GM19238 (cell line): ENCODE measurements around the gene CFAP74.
"Not testable (repeated sequence)": the region's sequence is repeated elsewhere in the genome, so short reads cannot be mapped to it uniquely, and the experiment has no call there.

Source experiments
- DNase-seq: peaks from one replicate; pipeline ENCODE4 v3.0.0; 2011; ENCODE audit warnings: low spot score; ENCODE audit not compliant: insufficient read length

CFAP74 gene

GRCh38 chr1:1899266-1899966, 104.2 kb downstream of the CFAP74 start:
- no peak for DNase-seq

GRCh38 chr1:1898246-1898933, 105.2 kb downstream of the CFAP74 start:
- DNase-seq, result no peak

- DNase-seq, result no peak
Observed at GRCh38 chr1:1895456-1896336, 107.9 kb downstream of the CFAP74 start.

GRCh38 chr1:1895060-1895418, 108.5 kb downstream of the CFAP74 start:
- DNase-seq, result no peak

GRCh38 chr1:1894354-1895059, 109.1 kb downstream of the CFAP74 start:
- no peak for DNase-seq

GRCh38 chr1:1893997-1894353, 109.6 kb downstream of the CFAP74 start:
- no peak for DNase-seq

GRCh38 chr1:1893291-1893985, 110.1 kb downstream of the CFAP74 start:
- no peak for DNase-seq

GRCh38 chr1:1892763-1893120, 110.8 kb downstream of the CFAP74 start:
- DNase-seq, result no peak

- no peak for DNase-seq
Observed at GRCh38 chr1:1892079-1892762, 111.4 kb downstream of the CFAP74 start.

GRCh38 chr1:1891349-1892078, 112.1 kb downstream of the CFAP74 start:
- DNase-seq, result peak; percentile 55

- DNase-seq, result peak; percentile 96
Observed at GRCh38 chr1:1890506-1891348, 112.9 kb downstream of the CFAP74 start, which contains the start of gene GNB1. GNB1 (minus strand) TSS chr1:1891087; CDS start chr1:1825453, 65,634 bp downstream.

GRCh38 chr1:1889847-1890505, 113.6 kb downstream of the CFAP74 start:
- DNase-seq, result peak; percentile 72

GRCh38 chr1:1889090-1889750, 114.4 kb downstream of the CFAP74 start:
- DNase-seq, result no peak

- DNase-seq, result not testable (repeated sequence)
Observed at GRCh38 chr1:1883890-1884289, 119.7 kb downstream of the CFAP74 start.

- no peak for DNase-seq
Observed at GRCh38 chr1:1883092-1883873, 120.3 kb downstream of the CFAP74 start.

GRCh38 chr1:1881727-1882126, 121.9 kb downstream of the CFAP74 start:
- no peak for DNase-seq
